Measurements from ENCODE around the gene TFCP2L1.
"Not testable (repeated sequence)": the region's sequence is repeated elsewhere in the genome, so short reads cannot be mapped to it uniquely, and the experiment has no call there.

DNA sequence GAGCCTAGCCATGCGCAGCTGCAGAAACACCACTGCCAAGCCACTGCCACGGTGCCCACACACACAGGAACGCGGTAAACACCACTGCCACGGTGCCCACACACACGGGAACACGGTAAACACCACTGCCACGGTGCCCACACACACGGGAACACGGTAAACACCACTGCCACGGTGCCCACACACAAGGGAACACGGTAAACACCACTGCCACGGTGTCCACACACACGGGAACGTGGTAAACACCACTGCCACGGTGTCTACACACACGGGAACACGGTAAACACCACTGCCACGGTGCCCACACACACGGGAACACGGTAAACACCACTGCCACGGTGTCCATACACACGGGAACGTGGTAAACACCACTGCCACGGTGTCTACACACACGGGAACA, 59.3 kb downstream of the TFCP2L1 start:
- TF ChIP-seq, protein P1, sequence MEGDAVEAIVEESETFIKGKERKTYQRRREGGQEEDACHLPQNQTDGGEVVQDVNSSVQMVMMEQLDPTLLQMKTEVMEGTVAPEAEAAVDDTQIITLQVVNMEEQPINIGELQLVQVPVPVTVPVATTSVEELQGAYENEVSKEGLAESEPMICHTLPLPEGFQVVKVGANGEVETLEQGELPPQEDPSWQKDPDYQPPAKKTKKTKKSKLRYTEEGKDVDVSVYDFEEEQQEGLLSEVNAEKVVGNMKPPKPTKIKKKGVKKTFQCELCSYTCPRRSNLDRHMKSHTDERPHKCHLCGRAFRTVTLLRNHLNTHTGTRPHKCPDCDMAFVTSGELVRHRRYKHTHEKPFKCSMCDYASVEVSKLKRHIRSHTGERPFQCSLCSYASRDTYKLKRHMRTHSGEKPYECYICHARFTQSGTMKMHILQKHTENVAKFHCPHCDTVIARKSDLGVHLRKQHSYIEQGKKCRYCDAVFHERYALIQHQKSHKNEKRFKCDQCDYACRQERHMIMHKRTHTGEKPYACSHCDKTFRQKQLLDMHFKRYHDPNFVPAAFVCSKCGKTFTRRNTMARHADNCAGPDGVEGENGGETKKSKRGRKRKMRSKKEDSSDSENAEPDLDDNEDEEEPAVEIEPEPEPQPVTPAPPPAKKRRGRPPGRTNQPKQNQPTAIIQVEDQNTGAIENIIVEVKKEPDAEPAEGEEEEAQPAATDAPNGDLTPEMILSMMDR (conservative IDR thresholded peaks at IDR 0.05), result not testable (repeated sequence)
- not testable (repeated sequence) for TF ChIP-seq ZFX (IDR thresholded peaks at IDR 0.05)

All from C4-2B (cell line).